K562 (cell line): ENCODE measurements around the gene PGA3. TPM values are rescaled to one million over a fixed set of nuclear protein-coding genes. Genes with fewer than 3 reads are reported as not detected.

ENCODE experiments used
- CBFA2T2 ChIP-seq: fragments of 450-650 bp; conservative IDR thresholded peaks from 2 replicates; pipeline ENCODE4 v1.6.1; 2017; ENCODE audit warnings: mild to moderate bottlenecking
- CBFB ChIP-seq: sonication (generic); formaldehyde crosslinking; IDR thresholded peaks from 2 replicates; pipeline ENCODE4 v1.4.0; 2020; ENCODE audit warnings: mild to moderate bottlenecking, missing genetic modification reagents
- CBX3 ChIP-seq, 2 experiments: IDR thresholded peaks; 1 replicate in 1 of 2; 2 replicates in 1 of 2; pipeline ENCODE4 v1.6.1; 2012; ENCODE audit warnings: inconsistent platforms in 2 of 2, low read length in 2 of 2, borderline replicate concordance in 1 of 2, control low read depth in 1 of 2
- CCAR2 ChIP-seq: fragments of 200-400 bp; formaldehyde crosslinking; IDR thresholded peaks from 2 replicates; pipeline ENCODE4 v1.6.1; 2017; ENCODE audit warnings: mild to moderate bottlenecking, low read depth, low read length
- CSDE1 ChIP-seq, 2 experiments: fragments of 450-650 bp; IDR thresholded peaks; 2 replicates each; pipeline ENCODE4 v1.6.1; 2016; ENCODE audit warnings: mild to moderate bottlenecking in 1 of 2
- ELF4 ChIP-seq: fragments of 450-650 bp; formaldehyde crosslinking; IDR thresholded peaks from 2 replicates; pipeline ENCODE4 v1.4.0; 2022; ENCODE audit warnings: missing genetic modification characterization
- EP400 ChIP-seq: fragments of 450-650 bp; IDR thresholded peaks from 2 replicates; pipeline ENCODE4 v1.6.1; 2017; ENCODE audit warnings: antibody characterized with exemption, mild to moderate bottlenecking, moderate library complexity
- EWSR1 ChIP-seq: fragments of 450-650 bp; IDR thresholded peaks from 2 replicates; pipeline ENCODE4 v1.6.1; 2018; ENCODE audit warnings: borderline replicate concordance, mild to moderate bottlenecking, low read depth, moderate library complexity; ENCODE audit not compliant: partially characterized antibody
- HDAC1 ChIP-seq, 2 experiments: fragments of 450-650 bp; IDR thresholded peaks; 2 replicates each; pipeline ENCODE4 v1.6.1; 2016 to 2017; ENCODE audit warnings: inconsistent platforms in 1 of 2, mild to moderate bottlenecking in 1 of 2, moderate library complexity in 1 of 2
- MNT ChIP-seq, 2 experiments: fragments of 450-650 bp; conservative IDR thresholded peaks; 2 replicates each; pipeline ENCODE4 v1.6.1; 2017; ENCODE audit warnings: mild to moderate bottlenecking in 2 of 2, moderate library complexity in 2 of 2
- PCBP2 ChIP-seq: fragments of 200-400 bp; formaldehyde crosslinking; IDR thresholded peaks from 2 replicates; pipeline ENCODE4 v1.6.1; 2018; ENCODE audit warnings: low read length, low read depth, mild to moderate bottlenecking, moderate library complexity; ENCODE audit not compliant: poor library complexity, severe bottlenecking
- SMARCB1 ChIP-seq: IDR thresholded peaks from 2 replicates; pipeline ENCODE4 v1.6.1; 2011; ENCODE audit warnings: improper control_type of control experiment, low read depth; ENCODE audit not compliant: insufficient read length
- TCF7L2 ChIP-seq: fragments of 150-350 bp; IDR thresholded peaks from 2 replicates; pipeline ENCODE4 v1.6.1; 2016; ENCODE audit warnings: low read depth, mild to moderate bottlenecking, low read length, moderate library complexity
- YBX1 ChIP-seq: fragments of 450-650 bp; IDR thresholded peaks from 2 replicates; pipeline ENCODE4 v1.7.1; 2016; ENCODE audit warnings: mild to moderate bottlenecking
- ZC3H8 ChIP-seq: fragments of 450-650 bp; IDR thresholded peaks from 2 replicates; pipeline ENCODE4 v1.6.1; 2017
- ZFP30 ChIP-seq: fragments of 250-450 bp; sonication (Bioruptor Pico); IDR thresholded peaks from 2 replicates; pipeline ENCODE4 v1.8.0; 2022; ENCODE audit warnings: moderate library complexity, mild to moderate bottlenecking, inconsistent platforms, borderline replicate concordance
- ZKSCAN8 ChIP-seq: fragments of 200-800 bp; sonication (Bioruptor generic); IDR thresholded peaks from 2 replicates; pipeline ENCODE4 v1.6.1; 2016; ENCODE audit warnings: missing genetic modification characterization, missing compliant biosample characterization
- ZNF609 ChIP-seq: sonication (generic); formaldehyde crosslinking; IDR thresholded peaks from 2 replicates; pipeline ENCODE4 v1.8.1; 2023; ENCODE audit warnings: missing genetic modification reagents, mild to moderate bottlenecking, borderline replicate concordance
- ZNF785 ChIP-seq: fragments of 250-450 bp; sonication (Bioruptor Pico); IDR thresholded peaks from 2 replicates; pipeline ENCODE4 v1.4.0; 2020; ENCODE audit warnings: mild to moderate bottlenecking
- polyA plus RNA-seq, 8 experiments: library from polyadenylated mRNA; depleted of rRNA in 4 of 8; stranded (reverse) in 5 of 8; unstranded in 3 of 8; fragments of >200 nt; fragmentation: Nextera tagmentation in 2 of 8; fragmentation: Illumina TruSeq in 1 of 8; extraction: Ambion mirVana in 2 of 8; extraction: Trizol in 1 of 8; gene quantifications; 2 replicates each; pipeline versions ENCODE4 v1.2.1 to v1.2.3, GENCODE V29; 2011 to 2014; ENCODE audit warnings: inconsistent platforms in 1 of 8, missing spikeins in 1 of 8
- total RNA-seq, 7 experiments: library from RNA; depleted of rRNA in 6 of 7; stranded (reverse); fragments of >200 nt in 6 of 7; fragmentation: Illumina TruSeq in 2 of 7; extraction: Trizol in 2 of 7; gene quantifications; 2 replicates each; pipeline versions ENCODE4 v1.2.1 to v1.2.3, GENCODE V29; 2011 to 2021; ENCODE audit warnings: low replicate concordance in 1 of 7
- TF ChIP-seq, protein P1 (sequence below): sonication (generic); formaldehyde crosslinking; IDR thresholded peaks from 2 replicates; pipeline ENCODE4 v1.4.0; 2020; ENCODE audit warnings: mild to moderate bottlenecking, missing genetic modification reagents

Gene PGA3
- total and polyA plus RNA-seq, 9 of the 15 experiments (the other 6 are each of a cell fraction or from before 2014, with no cell fraction given): 0.15 to 0.18 (median 0.18) TPM; not detected in 6

DNA sequence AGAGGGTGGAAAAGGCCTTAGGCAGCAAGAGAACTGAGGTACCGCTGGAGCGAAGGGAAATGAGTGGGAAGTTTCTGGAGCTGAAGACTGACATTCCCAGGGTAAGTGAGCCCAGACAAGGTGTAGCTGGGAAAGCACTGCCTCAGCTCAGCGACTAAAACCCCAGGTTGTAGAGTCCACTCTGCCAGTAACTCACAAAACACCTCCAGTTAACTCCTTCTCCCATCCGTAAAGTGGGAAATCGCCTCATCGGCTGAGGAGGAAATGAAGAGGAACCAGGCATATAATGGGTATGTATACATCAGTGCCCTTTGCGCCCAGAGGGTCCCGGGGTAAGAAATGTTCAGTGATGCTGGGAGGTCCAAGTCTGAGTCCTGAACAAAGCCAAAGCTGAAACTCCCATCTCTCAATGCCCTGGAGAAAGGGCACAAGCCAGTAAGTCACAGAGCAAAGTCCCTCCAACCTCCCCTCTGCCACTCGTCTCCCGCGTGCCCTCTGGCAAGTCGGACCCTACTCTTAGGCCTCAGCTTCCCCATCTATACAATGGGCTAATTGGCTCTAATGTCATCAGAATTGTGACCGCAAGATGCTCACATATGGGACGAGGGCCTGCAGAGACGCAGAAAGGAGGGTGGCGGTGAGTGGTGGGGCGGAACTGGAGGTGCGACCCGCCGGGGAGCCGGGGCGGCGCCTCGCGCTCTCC lies 42.7 kb upstream of the PGA3 start (continued):
- TF ChIP-seq CCAR2: no peak
- TF ChIP-seq, protein P1, sequence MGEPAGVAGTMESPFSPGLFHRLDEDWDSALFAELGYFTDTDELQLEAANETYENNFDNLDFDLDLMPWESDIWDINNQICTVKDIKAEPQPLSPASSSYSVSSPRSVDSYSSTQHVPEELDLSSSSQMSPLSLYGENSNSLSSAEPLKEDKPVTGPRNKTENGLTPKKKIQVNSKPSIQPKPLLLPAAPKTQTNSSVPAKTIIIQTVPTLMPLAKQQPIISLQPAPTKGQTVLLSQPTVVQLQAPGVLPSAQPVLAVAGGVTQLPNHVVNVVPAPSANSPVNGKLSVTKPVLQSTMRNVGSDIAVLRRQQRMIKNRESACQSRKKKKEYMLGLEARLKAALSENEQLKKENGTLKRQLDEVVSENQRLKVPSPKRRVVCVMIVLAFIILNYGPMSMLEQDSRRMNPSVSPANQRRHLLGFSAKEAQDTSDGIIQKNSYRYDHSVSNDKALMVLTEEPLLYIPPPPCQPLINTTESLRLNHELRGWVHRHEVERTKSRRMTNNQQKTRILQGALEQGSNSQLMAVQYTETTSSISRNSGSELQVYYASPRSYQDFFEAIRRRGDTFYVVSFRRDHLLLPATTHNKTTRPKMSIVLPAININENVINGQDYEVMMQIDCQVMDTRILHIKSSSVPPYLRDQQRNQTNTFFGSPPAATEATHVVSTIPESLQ: no peak
- peak; percentile 94 for TF ChIP-seq CBFB (CRISPR knock-in tag)
- no peak for TF ChIP-seq CSDE1 (IDR thresholded peaks at IDR 0.05)
- no peak for TF ChIP-seq MNT (conservative IDR thresholded peaks at IDR 0.05)
- no peak for TF ChIP-seq ZNF785 (CRISPR knock-in tag)
- TF ChIP-seq ZKSCAN8: no peak
- no peak for TF ChIP-seq ZNF609 (CRISPR knock-in tag)
- no peak for TF ChIP-seq SMARCB1
- no peak for TF ChIP-seq ZFP30
- TF ChIP-seq EWSR1: no peak
- no peak for TF ChIP-seq ELF4 (CRISPR knock-in tag)
- peak; percentile 33 to 60; a peak in 2 of 4 replicates for TF ChIP-seq HDAC1 (IDR thresholded peaks at IDR 0.05)
- TF ChIP-seq TCF7L2: no peak
- 0 out of 2 replicates have a peak, but pooled peaks have one; percentile 6 for TF ChIP-seq EP400
- no peak for TF ChIP-seq CBFA2T2
- peak in 1 of 2 experiments; percentile 59; a peak in 1 of 3 replicates for TF ChIP-seq CBX3 (IDR thresholded peaks at IDR 0.05; ENCODE audit: borderline replicate concordance in 1 of 2, low read length in 2 of 2)
- no peak for TF ChIP-seq YBX1
- TF ChIP-seq PCBP2: no peak
- no peak for TF ChIP-seq ZC3H8
